Fibroblast of upper back skin (primary cell): Measurements from ENCODE around the gene IL15RA.
"Not testable (repeated sequence)": the region's sequence is repeated elsewhere in the genome, so short reads cannot be mapped to it uniquely, and the experiment has no call there.

Experiments
- DNase-seq: peaks from one replicate; pipeline ENCODE4 v3.0.0-alpha.2; 2013

IL15RA gene

DNA sequence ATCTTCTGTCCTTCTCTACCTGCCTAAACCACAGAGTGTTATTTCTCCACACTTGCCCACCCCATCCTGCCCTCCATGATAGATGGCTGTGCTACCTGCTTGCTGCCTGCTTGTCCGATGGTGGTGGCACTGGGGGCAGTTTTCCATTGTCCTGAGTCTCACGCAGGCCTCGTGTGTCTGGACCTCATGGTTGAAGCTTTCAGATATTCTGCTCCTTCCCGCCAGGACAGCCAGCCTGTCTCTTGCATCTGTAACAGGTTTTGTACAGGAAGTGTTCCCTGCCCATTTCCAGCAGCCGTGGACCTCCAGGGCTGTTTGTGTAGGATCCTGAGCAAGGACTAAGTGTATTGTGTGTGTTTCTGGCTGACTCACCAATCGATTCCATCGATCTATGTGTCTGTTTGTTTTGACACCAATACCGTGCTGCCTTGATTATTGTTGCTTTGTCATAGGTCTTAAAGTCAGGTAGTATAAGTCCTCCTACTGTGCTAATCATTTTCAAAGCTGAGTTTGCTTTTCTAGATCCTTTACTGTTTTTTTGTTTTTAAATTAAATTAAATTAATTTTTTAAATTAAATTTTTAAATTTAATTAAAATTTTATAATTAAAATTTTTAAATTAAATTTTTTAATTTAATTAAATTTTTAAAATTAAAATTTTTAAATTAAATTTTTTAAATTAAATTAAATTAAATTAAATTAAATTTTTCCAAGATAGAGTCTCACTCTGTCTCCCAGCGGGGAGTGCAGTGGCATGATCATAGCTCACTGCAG is 8.5 kb downstream of the IL15RA start:
- no peak for DNase-seq

DNA sequence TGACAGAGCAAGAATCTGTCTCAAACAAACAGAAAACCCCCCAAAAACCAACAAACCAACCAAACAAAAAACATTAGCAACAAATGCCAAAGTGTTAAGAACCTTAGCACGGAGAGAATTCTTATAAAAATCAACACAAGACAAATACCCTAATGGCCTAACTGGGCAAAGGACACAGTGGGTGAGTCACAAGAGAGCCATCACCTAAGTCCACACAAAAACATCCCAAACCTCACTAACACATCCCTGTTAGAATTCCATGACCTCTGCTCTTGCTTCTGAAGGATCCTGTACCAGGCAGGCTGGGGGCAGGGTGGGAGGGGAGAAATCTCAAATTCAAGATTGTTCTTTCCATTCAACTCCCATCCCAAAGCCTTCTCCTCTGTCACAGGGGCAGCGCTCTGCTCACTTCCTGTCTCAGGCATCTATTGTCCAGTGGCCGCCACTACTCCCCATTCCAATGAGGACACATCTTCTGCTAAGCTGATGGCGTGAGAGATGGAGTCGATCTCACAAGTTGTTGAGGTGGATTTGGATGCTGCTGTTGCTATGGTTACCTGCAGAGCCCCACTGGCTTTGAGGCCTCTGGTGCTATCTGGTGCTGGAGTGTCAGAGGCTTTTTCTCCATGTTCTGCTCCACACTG is 9.2 kb downstream of the IL15RA start:
- no peak for DNase-seq

DNA sequence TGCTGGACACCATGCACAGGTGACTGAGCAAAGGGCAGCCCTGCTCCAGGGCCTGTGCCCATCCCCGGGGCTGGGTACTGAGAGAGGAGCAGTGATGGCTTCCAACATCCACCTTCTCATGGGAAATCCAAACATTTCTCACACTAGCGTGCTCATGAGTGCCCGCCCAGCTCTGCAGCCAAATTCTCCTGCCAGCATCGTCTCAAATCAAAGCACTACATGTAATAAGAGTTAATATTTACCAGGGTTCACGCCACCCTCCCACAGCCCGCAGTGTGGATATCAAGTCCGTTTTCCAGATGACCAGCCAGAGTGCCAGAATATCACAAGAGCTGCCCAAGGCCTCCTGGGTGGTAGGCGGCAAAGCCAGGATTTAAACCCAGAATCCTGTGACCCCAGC is 12.1 kb downstream of the IL15RA start:
- DNase-seq = no peak

DNA sequence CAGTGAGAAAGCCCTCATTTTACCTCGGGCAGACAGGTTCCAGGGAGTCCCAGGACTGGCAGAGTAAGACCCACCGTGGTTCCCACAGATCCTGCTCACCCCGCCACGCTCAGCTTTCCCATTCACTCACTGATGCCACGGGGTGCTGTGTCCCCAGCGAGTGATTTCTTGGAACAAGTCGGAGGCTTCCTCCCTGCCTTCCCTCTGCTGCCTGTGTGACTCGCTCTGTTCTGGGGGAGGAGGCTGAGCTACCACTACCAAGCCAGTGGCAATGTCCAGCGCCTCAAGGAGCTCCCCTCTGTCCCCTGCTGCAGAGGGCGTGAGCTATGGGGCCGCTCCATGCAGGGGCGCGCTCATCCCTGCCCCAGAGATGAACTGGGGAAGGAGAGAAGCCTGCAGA is 12.6 kb downstream of the IL15RA start:
- no peak for DNase-seq

DNA sequence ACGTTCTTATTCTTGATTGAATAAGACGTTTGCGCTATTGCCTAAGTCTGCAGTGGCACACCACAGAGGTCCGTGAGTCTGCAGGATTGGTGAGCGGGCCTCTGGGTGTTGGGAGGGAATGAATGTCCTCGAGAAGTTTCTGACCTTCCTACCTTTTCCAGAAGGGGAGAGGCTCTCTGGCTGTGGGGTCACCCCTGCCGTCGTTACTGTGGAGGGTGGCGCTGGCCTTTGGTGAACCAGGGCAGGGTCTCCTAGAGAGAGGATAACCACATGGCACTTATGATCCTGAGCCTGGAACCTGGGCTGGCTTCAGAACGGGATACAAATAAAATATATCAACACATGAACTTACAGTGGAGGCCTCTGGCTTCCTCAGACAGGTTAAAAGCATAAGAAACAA is 13.8 kb downstream of the IL15RA start:
- no peak for DNase-seq

DNA sequence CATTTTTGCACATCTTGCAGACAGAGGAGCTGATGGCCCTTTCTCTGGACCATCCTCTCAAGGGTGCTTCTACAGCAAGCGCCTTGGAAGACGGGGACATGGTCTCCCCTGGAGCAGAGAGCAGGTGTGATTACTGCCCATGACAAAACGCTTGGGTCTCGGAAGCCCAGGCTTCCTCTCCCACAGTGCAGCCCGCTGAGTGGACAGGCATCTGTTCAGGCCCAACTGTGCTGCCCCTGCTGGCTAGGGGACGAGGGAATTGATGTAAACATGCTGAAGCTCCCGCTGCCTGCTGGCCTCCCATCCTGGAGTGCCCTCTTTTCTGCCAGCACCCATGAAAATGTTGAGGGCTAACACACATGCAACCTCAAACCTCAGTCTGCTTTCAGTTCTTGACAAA is 14.3 kb downstream of the IL15RA start:
- DNase-seq = no peak

DNA sequence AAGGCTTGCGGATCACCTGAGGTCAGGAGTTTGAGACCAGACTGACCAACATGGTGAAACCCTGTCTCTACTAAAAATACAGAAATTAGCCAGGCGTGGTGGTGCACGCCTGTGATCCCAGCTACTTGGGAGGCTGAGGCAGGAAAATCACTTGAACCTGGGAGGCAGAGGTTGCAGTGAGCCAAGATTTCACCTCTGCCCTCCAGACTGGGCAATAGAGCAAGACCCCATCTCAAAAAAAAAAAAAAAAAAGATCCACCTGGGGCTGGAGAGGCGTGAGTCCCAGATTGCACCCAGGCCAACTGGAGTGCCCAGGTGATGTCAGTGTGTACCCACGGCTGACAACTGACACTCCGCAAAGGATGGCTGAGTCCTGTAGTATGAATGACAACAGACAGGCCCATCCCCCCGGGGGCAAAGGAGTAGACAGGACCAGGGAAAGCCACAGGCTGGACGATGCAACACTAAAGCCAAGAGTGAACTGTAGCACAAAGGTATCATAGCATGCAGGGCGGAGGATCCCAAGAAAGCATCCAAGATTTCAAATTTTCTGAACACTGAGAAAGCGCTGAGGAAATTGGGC is 14.9 kb downstream of the IL15RA start:
- DNase-seq = not testable (repeated sequence)

DNA sequence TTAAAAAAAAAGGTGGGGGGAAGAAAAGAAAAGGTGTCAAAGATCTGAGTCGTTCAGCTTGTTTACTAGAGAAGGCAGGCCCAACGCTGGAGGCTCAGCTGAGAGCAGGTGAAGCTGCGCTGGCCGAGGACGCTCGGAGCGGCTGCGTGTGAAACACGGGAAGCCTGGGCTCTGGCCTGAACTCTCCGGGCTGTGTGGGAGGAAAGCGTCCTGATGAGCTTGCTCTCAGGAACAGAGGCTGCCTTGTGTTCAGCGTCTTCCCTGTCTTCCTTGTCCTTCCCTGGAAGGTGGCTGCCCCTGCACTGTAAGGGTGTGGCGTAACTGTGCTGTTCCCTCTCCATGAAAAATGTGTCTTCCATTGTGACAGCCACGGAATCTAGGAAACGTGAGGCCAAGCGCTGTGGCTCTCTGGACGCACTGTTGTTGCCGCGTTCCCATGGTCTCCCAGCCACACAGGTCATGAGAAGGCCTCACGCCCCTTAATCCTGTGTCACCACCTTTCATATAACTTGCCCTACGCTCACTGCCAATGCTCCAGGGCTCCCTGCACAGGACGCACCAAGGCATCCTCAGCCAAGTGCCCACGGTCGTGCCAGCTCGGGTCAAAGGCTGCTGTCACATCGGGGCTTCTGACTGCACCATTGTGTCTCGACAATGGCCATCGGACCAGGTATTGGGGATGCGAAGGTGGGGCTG is 15.8 kb downstream of the IL15RA start:
- no peak for DNase-seq

DNA sequence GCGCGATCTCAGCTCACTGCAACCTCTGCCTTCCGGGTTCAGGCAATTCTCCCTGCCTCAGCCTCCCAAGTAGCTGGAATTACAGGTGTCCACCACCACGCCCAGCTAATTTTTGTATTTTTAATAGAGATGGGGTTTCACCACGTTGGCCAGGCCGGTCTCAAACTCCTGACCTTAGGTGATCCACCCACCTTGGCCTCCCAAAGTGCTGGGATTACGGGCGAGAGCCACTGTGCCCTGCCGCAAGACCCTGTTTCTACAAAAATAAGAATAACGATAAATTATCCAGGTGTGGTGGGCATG is 16.4 kb downstream of the IL15RA start:
- DNase-seq = not testable (repeated sequence)

DNA sequence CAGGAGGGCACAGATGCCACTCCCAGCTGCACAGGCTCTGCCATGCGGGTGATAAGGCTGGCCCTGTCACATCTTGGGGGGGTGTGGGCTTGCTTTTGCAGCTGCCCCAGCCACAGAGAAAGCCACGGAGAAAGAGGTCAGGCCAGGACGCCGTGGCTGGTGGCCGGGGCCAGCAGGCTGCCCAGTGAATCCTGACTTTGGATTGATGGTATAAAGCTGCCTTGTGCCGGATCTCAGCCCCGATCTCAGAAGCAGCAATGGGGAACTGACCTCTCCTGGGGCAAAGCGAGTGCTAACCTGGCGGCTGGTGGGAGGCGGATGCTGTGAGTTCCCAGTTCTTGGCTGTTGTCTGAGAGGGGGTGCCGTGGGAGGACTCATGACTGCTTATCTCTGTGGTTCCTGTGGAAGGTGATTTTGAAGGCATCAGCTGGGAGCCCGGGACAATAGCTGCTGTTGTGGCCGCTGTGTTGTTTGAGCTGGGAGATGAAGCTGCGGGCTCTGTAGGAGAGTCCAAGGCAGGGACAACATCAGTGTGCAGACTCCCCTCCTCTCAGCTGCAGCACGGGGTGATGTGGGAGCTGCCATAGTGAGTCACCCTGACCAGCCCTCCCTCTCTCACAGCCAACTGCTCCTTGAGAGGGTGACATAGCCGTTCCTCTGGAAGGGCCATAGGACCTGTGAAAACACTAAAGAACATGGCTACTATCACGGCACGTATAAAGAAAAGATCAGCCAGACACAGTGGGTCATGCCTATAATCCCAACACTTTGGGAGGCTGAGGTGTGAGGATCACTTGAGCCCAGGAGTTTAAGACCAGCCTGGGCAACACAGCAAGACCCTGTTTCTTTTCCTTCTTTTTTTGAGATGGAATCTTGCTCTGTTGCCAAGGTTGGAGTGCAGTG is 17.0 kb downstream of the IL15RA start:
- DNase-seq = no peak

DNA sequence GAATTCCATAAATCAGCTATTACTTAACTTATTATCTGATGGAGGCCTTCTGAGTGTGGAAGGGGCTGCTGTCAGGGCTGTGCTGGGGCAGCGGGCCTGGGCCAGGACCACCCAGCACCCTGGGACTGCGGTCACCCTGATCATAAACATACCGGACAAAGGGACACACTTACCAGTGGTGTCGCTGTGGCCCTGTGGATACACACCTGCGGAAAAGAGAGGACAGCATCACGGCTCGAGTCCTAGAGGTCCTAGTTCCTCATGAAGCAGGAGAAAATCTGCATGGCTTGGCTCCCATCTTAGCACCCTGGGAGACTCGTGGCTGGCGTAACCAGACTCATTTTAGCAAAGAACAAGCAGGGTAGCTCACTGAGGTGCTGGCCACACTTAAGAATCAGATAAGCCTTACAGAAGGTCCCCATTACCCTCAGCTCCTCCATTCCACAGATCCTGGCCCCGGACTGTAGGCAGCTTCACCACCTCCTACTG is 17.7 kb downstream of the IL15RA start:
- no peak for DNase-seq

DNA sequence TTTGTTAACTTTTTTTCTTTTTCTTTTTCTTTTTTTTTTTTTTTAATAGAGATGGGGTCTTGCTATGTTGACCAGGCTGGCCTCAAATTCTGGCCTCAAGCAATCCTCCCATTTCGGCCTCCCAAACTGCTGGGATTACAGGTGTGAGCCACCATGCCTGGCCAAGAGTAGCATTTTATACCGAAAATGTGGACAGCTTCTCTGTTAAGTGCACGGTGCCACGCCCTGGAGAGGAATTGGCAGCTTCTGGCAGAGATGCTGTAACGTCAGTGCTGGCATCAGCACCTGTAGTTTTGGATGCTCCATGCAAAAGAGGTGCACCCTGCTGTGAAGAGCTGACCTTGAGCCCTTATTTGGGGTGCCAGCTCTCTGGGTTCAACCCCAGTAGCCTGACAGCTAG is 18.2 kb downstream of the IL15RA start:
- DNase-seq = no peak

DNA sequence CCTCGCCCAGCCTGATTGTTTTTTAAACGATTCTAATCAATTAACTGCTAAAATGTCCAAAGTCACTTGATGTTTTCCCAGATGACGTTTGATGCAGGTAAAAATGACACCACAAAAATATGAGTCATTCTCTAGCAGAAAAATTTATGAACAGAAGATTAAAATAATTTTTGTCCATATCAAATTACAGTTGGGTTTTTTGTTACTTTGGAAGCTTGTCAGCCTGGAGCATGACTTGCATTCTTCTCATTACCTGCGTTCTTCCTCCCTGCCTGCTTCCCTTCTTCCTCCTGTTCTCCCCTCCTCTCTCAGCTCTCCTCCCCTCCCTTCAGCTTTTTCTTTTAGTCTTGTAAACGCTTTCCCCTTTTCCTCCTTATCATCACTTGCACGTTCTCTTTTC is 18.7 kb downstream of the IL15RA start:
- no peak for DNase-seq

DNA sequence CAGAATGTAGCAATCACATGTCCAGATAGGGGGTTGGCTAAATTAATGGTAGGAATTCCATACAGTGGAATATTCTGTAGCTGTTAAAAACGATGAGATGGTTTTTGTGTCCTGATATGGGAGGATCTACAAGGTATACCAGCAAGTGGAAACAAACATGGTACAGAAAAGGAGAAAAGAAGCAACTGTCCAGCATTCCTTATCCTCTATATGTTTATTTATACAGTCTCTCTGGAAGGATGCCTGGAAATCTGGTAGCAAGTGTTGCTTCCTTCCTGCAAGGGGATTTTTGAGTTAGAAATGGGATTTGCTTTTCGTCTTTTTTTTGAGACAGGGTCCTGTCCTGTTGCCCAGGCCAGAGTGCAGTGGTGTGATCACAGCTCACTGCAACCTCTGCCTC is 19.3 kb downstream of the IL15RA start:
- peak; percentile 61 for DNase-seq

DNA sequence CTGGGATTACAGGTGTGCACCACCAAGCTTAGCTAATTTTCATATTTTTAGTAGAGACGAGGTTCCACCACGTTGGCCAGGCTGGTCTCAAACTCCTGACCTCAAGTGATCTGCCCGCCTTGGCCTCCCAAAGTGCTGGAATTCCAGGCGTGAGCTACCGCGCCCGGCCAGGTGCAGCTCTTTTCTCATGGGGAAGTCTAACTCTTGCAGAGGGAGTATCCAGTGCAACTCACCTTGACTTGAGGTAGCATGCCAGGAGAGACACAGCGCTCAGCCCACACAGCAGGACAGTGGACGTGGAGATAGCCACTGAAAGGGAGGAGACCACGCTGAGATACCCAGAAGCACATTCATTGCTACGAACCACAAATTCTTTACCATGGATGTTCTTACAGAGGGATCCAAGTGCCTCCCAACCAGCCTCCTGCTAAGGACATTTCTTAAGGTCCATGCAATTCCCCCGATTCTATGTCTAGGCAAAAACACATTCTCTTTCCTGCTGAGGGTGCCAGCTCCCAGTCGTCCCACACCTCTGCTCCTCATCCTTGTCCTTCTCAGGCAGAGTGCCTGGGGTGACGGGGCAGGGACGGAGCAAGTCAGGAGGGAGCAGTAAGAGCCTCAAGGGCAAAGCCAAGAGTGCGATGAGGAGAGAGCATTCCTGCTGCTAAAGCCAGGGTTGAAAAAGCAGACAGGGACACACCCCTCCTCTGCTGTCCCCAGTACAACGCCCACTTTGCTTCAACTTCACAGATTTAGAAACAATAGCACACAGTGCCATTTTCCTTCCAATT is 21.0 kb downstream of the IL15RA start:
- DNase-seq = no peak

DNA sequence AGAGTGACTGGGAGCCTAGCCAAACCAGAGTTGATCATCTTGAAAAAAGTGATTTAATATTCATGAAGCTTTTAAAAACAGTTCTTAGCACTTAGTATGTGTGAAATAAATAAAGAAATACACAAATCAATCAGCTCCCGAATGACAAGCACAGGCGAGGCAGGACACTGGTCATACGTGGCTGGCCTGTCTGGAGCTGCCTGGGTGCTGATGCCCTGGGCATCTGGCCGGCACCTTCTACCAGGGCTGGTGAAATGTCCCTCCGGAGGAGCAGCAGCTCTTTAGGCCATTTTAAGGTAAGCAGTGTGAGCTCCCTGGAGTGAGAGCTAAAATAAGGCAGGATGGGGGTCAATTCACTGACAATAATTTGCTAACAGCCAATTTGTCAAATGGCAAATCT is 23.7 kb downstream of the IL15RA start:
- DNase-seq = no peak

DNA sequence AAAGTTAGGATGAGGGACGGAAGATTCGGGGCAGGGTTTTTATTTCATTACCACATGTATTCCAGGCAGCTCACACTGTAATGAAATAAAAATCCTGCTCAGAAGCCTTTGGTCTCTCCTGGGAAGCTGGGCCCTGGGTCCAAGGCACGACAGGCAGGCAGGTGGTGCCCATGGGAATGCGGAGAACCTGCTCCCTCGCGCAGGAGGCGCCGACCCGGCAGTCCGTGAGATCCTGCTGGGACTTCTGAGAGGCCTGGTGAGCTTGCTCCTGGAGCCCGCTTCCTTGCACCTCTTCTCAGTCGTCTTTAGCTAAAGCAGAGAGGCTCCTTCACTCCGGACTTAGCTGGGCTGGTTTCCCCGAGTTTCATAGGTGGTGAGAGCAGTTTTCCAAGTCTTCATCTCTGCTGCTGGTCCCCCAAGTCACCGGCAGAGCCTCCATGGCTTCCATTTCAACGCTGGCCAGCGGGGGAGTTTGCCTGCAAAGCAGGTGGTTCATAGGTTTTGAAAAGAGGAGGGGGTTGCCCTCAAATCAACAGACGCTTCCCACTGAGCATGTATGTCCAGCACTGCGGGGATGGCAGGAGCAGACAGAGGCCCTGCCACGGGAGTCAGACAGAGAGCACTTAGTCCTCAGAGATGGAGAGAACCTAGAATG is 24.5 kb downstream of the IL15RA start:
- DNase-seq = no peak

DNA sequence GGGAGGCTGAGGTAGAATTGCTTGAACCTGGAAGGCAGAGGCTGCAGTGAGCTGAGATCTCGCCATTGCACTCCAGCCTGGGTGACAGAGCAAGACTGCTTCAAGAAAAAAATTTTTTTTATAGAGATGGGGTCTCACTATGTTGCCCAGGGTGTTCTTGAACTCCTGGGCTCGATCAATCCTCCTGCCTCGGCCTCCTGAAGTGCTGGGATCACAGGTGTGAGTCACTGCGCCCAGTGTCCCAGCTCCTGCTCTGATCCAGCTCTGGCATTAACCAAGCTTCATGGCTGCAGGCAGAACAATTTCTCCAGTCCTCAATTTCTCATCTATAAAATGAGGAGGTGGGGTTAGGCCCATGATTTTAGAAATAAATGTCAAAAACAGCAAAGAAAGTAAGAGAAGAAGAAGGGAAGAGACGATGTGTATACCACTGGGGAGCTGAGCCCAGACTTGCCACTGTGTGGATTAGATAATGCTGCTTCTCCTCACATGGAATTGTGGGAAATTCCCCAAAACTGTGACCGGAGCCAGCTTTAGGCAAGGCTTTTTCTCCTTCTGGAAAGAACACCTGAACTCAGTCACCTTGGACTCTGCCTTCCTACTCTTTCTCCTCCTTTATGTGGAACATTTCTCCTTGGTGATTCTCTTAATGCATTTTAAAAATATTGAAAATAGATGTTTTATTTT is 25.5 kb downstream of the IL15RA start:
- DNase-seq = no peak

DNA sequence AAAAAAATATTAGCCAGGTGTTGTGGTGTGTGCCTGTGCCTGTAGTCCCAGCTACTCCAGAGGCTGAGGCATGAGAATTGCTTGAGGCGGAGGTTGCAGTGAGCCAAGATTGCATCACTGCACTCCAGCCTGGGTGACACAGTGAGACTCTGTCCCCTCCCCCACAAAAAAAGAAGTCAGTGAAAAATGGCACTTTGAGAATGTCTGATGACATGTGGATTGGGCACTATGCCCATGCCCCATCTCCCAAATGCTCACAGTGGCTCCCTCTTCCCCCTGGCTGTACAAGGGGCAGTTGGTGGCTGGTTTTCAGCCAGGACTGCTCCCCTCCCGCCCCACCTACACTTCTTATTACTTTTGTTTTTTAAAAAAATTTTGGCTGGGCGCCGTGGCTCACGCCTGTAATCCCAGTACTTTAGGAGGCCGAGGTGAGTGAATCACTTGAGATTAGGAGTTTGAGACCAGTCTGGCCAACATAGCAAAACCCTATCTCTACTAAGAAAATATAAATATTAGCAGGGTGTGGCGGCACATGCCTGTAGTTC is 26.1 kb downstream of the IL15RA start:
- peak; percentile 15 for DNase-seq

DNA sequence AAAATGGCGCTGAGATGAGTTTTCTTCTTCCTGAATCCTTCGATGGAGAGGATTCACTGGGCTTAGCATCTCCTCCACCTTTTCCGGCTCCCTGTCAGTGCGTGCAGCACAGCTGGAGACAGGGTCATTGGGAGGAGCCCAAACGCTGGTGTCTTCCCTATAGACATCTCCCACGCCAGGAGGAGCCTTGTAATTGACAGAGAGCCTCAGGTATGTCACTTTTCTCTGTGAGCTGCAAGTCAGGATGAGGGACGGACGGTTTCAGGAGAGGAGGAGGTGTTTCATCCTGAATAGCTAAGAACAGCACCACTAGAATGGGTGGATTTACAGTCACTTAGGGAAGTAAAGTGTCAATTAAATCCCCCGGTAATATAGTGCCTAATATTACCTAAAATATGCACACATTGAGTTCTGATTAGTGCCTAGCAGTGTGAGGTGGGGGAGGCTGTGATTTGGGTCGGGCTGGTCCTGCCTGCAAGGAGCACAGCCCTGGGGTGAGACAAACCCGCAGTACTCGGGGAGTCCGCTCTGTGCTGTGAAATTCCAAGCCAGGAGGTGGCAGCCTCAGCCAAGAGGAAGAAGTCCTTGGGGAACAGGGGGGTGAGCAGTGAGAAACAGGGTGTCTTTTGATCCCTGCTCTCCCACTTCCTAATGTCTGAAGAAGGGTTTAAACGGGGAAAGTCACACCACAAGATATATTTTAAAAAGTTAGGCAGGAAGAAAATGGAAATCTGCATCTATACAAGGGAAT is 28.2 kb downstream of the IL15RA start:
- peak; percentile 71 for DNase-seq
